ENCODE data around the gene SATB2.

The SATB2 gene

DNA sequence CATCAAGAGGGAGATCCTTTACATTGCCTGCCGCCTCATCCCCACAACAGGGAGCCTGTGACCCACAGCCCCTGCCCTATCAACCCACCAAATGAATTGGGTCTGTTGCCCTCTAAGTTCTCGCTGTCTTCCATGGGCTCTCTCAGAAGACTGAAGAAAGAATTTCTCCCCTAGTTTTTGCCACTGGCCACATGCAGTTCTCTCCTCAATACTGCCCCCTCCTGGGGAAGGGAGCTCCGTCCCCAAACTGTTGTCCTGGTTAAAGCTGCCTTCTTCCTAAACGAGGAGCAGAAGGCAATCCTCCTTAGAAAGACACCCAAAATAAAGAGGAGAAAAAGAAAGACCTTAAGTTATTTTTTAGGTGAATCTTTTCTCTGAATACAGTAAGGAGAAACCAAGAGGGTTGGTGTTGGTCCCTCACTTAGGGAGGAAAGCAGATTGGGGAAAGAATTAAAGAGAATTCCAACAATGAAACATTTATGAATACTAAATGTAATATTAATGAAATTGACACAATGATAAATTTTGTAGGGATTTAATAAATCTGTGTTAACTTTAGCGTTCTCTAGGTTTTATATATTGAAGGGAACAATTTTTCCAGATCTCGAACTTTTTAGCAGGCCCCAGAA, 31.1 kb upstream of the SATB2 start:
- peak; percentile 53 for DNase-seq (ENCODE audit: low read depth)
- TF ChIP-seq, protein P1, sequence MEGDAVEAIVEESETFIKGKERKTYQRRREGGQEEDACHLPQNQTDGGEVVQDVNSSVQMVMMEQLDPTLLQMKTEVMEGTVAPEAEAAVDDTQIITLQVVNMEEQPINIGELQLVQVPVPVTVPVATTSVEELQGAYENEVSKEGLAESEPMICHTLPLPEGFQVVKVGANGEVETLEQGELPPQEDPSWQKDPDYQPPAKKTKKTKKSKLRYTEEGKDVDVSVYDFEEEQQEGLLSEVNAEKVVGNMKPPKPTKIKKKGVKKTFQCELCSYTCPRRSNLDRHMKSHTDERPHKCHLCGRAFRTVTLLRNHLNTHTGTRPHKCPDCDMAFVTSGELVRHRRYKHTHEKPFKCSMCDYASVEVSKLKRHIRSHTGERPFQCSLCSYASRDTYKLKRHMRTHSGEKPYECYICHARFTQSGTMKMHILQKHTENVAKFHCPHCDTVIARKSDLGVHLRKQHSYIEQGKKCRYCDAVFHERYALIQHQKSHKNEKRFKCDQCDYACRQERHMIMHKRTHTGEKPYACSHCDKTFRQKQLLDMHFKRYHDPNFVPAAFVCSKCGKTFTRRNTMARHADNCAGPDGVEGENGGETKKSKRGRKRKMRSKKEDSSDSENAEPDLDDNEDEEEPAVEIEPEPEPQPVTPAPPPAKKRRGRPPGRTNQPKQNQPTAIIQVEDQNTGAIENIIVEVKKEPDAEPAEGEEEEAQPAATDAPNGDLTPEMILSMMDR (conservative IDR thresholded peaks at IDR 0.05; ENCODE audit: low read length) = peak; percentile 95
- H3K4me3 ChIP-seq (ENCODE audit: low read length) = no peak overlapping the region

DNA sequence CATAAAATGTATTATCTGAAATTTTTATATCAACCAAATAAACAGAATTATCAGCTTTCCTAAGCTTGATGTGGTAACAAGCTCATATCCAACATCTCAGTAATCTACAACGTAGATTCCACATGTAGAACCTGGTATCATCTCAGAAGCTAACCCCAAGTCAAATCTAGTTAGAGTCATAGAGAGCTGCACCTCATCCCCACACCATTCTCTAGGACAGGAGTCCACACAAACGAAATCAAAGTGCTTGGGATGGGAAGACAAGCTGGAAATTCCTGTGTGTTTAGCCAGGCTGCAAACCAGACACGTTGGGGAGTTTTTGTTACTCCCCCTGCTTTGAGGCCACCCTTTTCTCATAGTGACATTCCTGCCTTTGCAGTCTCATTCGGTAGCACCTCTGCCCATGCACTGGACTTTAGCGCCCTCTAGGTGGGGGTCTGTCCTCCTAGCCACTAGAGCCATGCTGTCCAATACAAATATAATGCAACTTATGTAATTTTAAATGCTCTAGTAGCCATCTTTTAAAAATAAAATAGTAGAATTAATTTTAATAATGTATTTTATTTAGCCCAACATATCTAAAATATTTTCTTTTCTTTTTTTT, 28.1 kb upstream of the SATB2 start:
- H3K4me3 ChIP-seq (ENCODE audit: low read length) = no peak overlapping the region
- peak; percentile 64 for DNase-seq (ENCODE audit: low read depth)
- TF ChIP-seq, protein P1 (conservative IDR thresholded peaks at IDR 0.05; ENCODE audit: low read length) = peak; percentile 91

DNA sequence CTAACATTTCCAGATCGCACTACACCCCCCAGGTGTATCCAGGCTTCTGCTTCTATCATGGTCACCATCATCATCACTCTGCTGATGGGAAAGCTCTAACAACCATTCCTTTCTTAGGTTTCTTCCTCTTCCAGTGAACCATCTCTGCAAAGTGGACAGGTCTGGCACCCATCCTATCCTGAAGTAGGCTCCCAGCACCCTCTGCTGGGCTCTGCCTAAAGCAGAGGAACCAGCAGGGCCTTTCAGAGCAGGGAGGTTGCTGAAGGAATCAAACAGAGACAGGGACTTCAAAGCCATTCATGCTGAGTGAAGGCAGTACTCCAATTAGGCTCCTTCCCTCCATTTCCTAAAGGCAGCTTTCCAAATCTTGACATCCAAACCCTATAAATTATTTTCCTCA, 27.2 kb upstream of the SATB2 start:
- no peak overlapping the region for H3K4me3 ChIP-seq (ENCODE audit: low read length)
- DNase-seq (ENCODE audit: low read depth) = peak; percentile 26
- TF ChIP-seq, protein P1 (conservative IDR thresholded peaks at IDR 0.05; ENCODE audit: low read length) = peak; percentile 47

DNA sequence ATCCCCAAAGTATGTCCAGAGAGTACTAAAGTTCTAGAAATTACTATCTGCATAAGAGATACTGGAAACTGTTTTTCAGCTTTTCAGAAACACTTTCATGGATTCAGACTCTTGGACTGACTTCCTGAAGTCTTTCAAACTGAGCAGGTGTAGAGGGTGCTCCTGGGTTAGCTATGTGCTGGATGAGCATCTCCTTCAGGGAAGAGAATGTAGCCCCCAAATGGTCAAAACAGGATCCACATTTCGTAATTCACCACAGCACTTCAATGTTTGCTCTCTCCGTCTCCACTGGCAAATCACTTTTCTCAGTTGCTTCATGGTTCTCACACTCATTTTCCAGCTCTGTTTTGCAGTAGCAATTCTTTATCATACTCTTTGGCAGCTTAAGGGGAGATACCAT, 23.2 kb upstream of the SATB2 start:
- no peak overlapping the region for H3K4me3 ChIP-seq (ENCODE audit: low read length)
- TF ChIP-seq, protein P1 (conservative IDR thresholded peaks at IDR 0.05; ENCODE audit: low read length) = no peak
- DNase-seq (ENCODE audit: low read depth) = no peak

DNA sequence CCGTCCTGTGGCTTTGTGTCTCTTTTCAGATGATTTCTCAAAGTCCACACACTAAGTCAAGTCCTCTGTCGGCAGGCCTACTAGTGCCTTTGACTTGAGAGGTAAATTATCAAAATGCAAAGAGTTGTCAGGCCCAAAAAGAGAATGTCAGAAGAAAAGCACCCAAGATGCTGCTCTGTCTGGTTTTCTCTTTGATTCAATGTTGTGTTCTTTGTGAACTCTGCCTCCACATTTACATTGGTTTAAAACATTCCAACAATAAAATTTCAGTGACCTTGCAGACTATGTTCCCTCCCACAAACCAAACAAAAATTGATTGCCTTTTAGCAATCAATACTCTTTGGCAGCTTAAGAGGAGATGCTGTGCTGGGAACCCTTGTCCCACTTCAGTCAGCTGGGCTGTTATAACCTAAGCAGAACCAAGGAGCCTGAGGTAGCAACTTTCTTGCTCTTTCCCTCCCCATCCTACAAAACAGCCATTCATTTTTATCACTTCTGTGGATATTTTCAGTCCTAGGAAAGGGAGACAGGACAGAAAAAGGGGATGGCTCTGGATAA, 19.6 kb upstream of the SATB2 start:
- DNase-seq (ENCODE audit: low read depth) = no peak
- TF ChIP-seq, protein P1 (conservative IDR thresholded peaks at IDR 0.05; ENCODE audit: low read length) = no peak

DNA sequence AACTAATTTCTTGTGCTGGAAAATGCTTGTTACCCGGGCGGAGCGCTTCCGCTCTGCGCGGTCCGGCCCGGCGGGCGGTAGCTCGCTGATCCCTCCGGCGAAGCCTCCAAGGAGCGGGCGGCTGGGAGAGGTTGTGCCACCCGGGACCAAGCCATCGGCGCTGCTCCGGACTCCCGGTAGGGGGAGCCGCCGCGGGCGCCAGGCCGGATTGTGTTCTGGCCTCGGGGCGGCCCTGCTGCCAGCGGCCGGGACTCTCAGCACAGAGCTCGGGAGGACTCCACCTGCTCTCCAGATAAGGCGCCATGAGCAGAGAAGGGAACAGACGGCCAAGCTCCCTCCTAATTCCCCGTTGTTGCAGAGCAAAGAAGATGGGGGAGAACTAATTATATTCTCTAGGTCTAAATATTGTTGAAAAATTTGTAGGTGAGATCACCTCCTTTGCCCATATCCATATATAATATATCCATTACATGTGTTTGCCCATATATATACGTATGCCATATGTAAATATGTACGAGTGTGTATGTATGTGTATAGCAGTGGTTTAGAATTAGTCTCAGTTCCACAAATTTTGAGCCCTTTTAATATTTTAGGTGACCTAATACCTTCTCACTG, 13.8 kb upstream of the SATB2 start:
- TF ChIP-seq, protein P1 (conservative IDR thresholded peaks at IDR 0.05; ENCODE audit: low read length) = peak; percentile 70
- H3K4me3 ChIP-seq (ENCODE audit: low read length) = peak overlapping the region; percentile 47
- peak; percentile 63 for DNase-seq (ENCODE audit: low read depth)

More for the DNA sequence above, 19.6 kb upstream of the SATB2 start:
- no peak overlapping the region for H3K4me3 ChIP-seq (ENCODE audit: low read length)

All from AG10803 (cell line).